ENCODE measurements around the gene NEU4.
A peak's percentile ranks its signal among the peaks of the same experiment; 100 is the strongest.

Gene NEU4

GRCh38 chr2:241772063-241772499, 36.9 kb upstream of the NEU4 start:
- no peak for TF ChIP-seq Cebpa-rat (IDR thresholded peaks at IDR 0.05)
- H3K36me3 ChIP-seq = peaks cover 0 to 6% (median 0%) of the 10 kb centered on the region in 11 experiments; a peak in 3 of 22 replicates
- H3K9me3 ChIP-seq (replicated peaks in 1 of 11) = no peaks in the 10 kb centered on the region
- no peak overlapping the region for H3K4me3 ChIP-seq
- peak overlapping the region in 10 of 11 experiments; percentile 49 to 91 (median 86); a peak in 20 of 22 replicates for H3K27ac ChIP-seq
- no peaks in the 10 kb centered on the region for H4K20me1 ChIP-seq
- H3K4me1 ChIP-seq = peaks cover 55 to 95% (median 75%) of the 10 kb centered on the region in 10 experiments
- H3K4me2 ChIP-seq = peak overlapping the region; percentile 70 to 94 (median 88)
- H3K27me3 ChIP-seq = peaks cover 0 to 11% (median 0%) of the 10 kb centered on the region in 11 experiments; a peak in 2 of 22 replicates
- H3K9ac ChIP-seq = peak overlapping the region; percentile 19 to 80 (median 67); a peak in 19 of 22 replicates

GRCh38 chr2:241773511-241774418, 35.2 kb upstream of the NEU4 start:
- Histone ChIP-seq H3K27me3 (peaks cover 0 to 11% (median 0%) of the 10 kb centered on the region in 11 experiments; a peak in 2 of 22 replicates), H3K4me2 (peak overlapping the region; percentile 36 to 94 (median 88)), H3K4me3 (no peak overlapping the region), H3K36me3 (no peaks in the 10 kb centered on the region; a peak in 1 of 22 replicates), H3K9me3 (replicated peaks in 1 of 11) (no peaks in the 10 kb centered on the region), H3K4me1 (peaks cover 64 to 95% (median 85%) of the 10 kb centered on the region in 10 experiments), H3K27ac (peak overlapping the region in 9 of 11 experiments; percentile 20 to 91 (median 85); a peak in 17 of 22 replicates), H3K9ac (peak overlapping the region in 10 of 11 experiments; percentile 23 to 80 (median 52); a peak in 19 of 22 replicates), H4K20me1 (no peaks in the 10 kb centered on the region)
- TF ChIP-seq Cebpa-rat (IDR thresholded peaks at IDR 0.05) = no peak

- Histone ChIP-seq H3K27ac (peak overlapping the region in 9 of 11 experiments; percentile 20 to 91 (median 85); a peak in 17 of 22 replicates), H3K27me3 (peaks cover 0 to 11% (median 0%) of the 10 kb centered on the region in 11 experiments; a peak in 2 of 22 replicates), H3K36me3 (no peaks in the 10 kb centered on the region), H3K9ac (peak overlapping the region in 10 of 11 experiments; percentile 23 to 80 (median 52); a peak in 18 of 22 replicates), H3K4me2 (peak overlapping the region; percentile 36 to 94 (median 88)), H4K20me1 (no peaks in the 10 kb centered on the region), H3K4me1 (peaks cover 63 to 87% (median 82%) of the 10 kb centered on the region in 10 experiments), H3K4me3 (no peak overlapping the region), H3K9me3 (replicated peaks in 1 of 11) (peaks cover 0 to 7% (median under 1%) of the 10 kb centered on the region in 11 experiments; a peak in 5 of 22 replicates)
- no peak for TF ChIP-seq Cebpa-rat (IDR thresholded peaks at IDR 0.05)
Measured at GRCh38 chr2:241774419-241775222, 34.4 kb upstream of the NEU4 start.

GRCh38 chr2:241775223-241776177, 33.5 kb upstream of the NEU4 start:
- TF ChIP-seq Cebpa-rat (IDR thresholded peaks at IDR 0.05) = no peak
- H3K36me3 ChIP-seq = peaks cover 0 to under 1% (median 0%) of the 10 kb centered on the region in 11 experiments; a peak in 2 of 22 replicates
- H3K4me2 ChIP-seq = peak overlapping the region; percentile 24 to 94 (median 88)
- H3K4me3 ChIP-seq = no peak overlapping the region
- peaks cover 4 to 16% (median 9%) of the 10 kb centered on the region in 11 experiments for H3K9me3 ChIP-seq (replicated peaks in 1 of 11)
- H3K9ac ChIP-seq = peak overlapping the region in 4 of 11 experiments; percentile 8 to 77 (median 32); a peak in 1 of 22 replicates
- H3K27me3 ChIP-seq = peaks cover 0 to 11% (median 0%) of the 10 kb centered on the region in 11 experiments; a peak in 2 of 22 replicates
- H3K4me1 ChIP-seq = peaks cover 55 to 78% (median 73%) of the 10 kb centered on the region in 10 experiments
- no peaks in the 10 kb centered on the region for H4K20me1 ChIP-seq
- H3K27ac ChIP-seq = peak overlapping the region in 7 of 11 experiments; percentile 16 to 91 (median 69); a peak in 8 of 22 replicates

GRCh38 chr2:241776336-241777169, 32.4 kb upstream of the NEU4 start, which contains the start of gene GAL3ST2:
GAL3ST2 (plus strand) TSS chr2:241776822; CDS start chr2:241776956, 134 bp downstream.
- Histone ChIP-seq H4K20me1 (no peaks in the 10 kb centered on the region), H3K4me3 (no peak within 1 kb of the TSS), H3K27me3 (peaks cover 0 to 11% (median 0%) of the 10 kb centered on the region in 11 experiments; a peak in 2 of 22 replicates), H3K4me2 (peak within 1 kb of the TSS; percentile 12 to 94 (median 81)), H3K9me3 (replicated peaks in 1 of 11) (peaks cover 14 to 27% (median 18%) of the 10 kb centered on the region in 11 experiments), H3K36me3 (peaks cover 0 to 4% (median 0%) of the 10 kb centered on the region in 11 experiments; a peak in 2 of 22 replicates), H3K27ac (peak within 1 kb of the TSS in 5 of 11 experiments; percentile 2 to 91 (median 34); a peak in 4 of 22 replicates), H3K9ac (peak within 1 kb of the TSS in 4 of 11 experiments; percentile 8 to 50 (median 44); a peak in 5 of 22 replicates), H3K4me1 (peaks cover 44 to 68% (median 62%) of the 10 kb centered on the region in 10 experiments)
- TF ChIP-seq Cebpa-rat (IDR thresholded peaks at IDR 0.05) = no peak

- peak overlapping the region; percentile 12 to 59 (median 50); a peak in 20 of 22 replicates for H3K4me2 ChIP-seq
- peaks cover 0 to 4% (median 0%) of the 10 kb centered on the region in 11 experiments; a peak in 3 of 22 replicates for H3K36me3 ChIP-seq
- peak overlapping the region in 2 of 11 experiments; percentile 9 to 34; a peak in 4 of 22 replicates for H3K27ac ChIP-seq
- H4K20me1 ChIP-seq = no peaks in the 10 kb centered on the region
- peak overlapping the region in 3 of 11 experiments; percentile 43 to 50 (median 46); a peak in 5 of 22 replicates for H3K9ac ChIP-seq
- no peak overlapping the region for H3K4me3 ChIP-seq
- H3K9me3 ChIP-seq (replicated peaks in 1 of 11) = peaks cover 21 to 34% (median 25%) of the 10 kb centered on the region in 11 experiments
- H3K27me3 ChIP-seq = peaks cover 0 to 11% (median 0%) of the 10 kb centered on the region in 11 experiments; a peak in 2 of 22 replicates
- H3K4me1 ChIP-seq = peaks cover 37 to 61% (median 56%) of the 10 kb centered on the region in 10 experiments
- TF ChIP-seq Cebpa-rat (IDR thresholded peaks at IDR 0.05) = no peak
Measured at GRCh38 chr2:241777170-241777685, 31.8 kb upstream of the NEU4 start.
